ENCODE results near the gene MCTP1.
"Not testable (repeated sequence)": the region's sequence is repeated elsewhere in the genome, so short reads cannot be mapped to it uniquely, and the experiment has no call there.

MCTP1 gene

GRCh38 chr5:95216136-95216955 is 68.5 kb downstream of the MCTP1 start:
- ATAC-seq: no peak
- TF ChIP-seq SNAI2 (CRISPR knock-in tag; IDR thresholded peaks at IDR 0.05) (no peak), ISL1 (CRISPR knock-in tag; IDR thresholded peaks at IDR 0.05) (no peak), OSR1 (CRISPR knock-in tag; IDR thresholded peaks at IDR 0.05) (no peak), BACH2 (CRISPR knock-in tag; IDR thresholded peaks at IDR 0.05; ENCODE audit: borderline replicate concordance) (no peak), RARB (CRISPR knock-in tag; IDR thresholded peaks at IDR 0.05) (no peak)

- ATAC-seq: not testable (repeated sequence)
These were observed 77.1 kb downstream of the MCTP1 start for GRCh38 chr5:95207811-95208210.

GRCh38 chr5:95194856-95195255 is 90.0 kb downstream of the MCTP1 start:
- ATAC-seq: no peak

DNA sequence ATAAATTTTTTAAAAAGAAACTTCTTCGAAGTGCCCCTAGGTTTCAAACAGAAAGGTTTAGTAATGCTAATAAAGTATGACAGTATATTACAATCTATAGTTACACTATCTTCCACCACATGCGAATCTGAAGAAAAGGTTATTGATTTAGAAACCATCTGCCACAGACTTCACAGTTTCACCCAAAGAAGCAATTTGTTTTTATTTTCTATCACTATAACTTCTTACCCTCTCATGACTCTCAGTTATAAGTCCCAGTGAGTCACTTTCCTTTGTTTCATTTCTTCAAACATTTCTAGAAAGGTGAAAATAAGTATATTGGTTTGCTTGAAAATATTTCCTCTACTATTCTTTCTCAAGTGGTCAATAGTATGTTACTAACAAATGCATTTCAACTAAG is 93.6 kb downstream of the MCTP1 start:
- TF ChIP-seq BACH2 (CRISPR knock-in tag; IDR thresholded peaks at IDR 0.05; ENCODE audit: borderline replicate concordance): no peak
- no peak for TF ChIP-seq ESRRG (CRISPR knock-in tag; IDR thresholded peaks at IDR 0.05)
- TF ChIP-seq ISL1 (CRISPR knock-in tag; IDR thresholded peaks at IDR 0.05): no peak
- TF ChIP-seq PPARA (CRISPR knock-in tag; IDR thresholded peaks at IDR 0.05; ENCODE audit: borderline replicate concordance): no peak
- TF ChIP-seq ZFP3 (CRISPR knock-in tag; IDR thresholded peaks at IDR 0.05): no peak
- TF ChIP-seq TCF4 (CRISPR knock-in tag; IDR thresholded peaks at IDR 0.05; ENCODE audit: borderline replicate concordance): no peak
- no peak for TF ChIP-seq ZFP30 (CRISPR knock-in tag; IDR thresholded peaks at IDR 0.05)
- ATAC-seq: no peak

More at GRCh38 chr5:95194856-95195255, 90.0 kb downstream of the MCTP1 start:
- TF ChIP-seq ZNF70 (CRISPR knock-in tag; IDR thresholded peaks at IDR 0.05): no peak
- no peak for TF ChIP-seq CREB5 (CRISPR knock-in tag; IDR thresholded peaks at IDR 0.05; ENCODE audit: low read depth)
- no peak for TF ChIP-seq TOX (CRISPR knock-in tag; IDR thresholded peaks at IDR 0.05; ENCODE audit: borderline replicate concordance)
- TF ChIP-seq, protein P1, sequence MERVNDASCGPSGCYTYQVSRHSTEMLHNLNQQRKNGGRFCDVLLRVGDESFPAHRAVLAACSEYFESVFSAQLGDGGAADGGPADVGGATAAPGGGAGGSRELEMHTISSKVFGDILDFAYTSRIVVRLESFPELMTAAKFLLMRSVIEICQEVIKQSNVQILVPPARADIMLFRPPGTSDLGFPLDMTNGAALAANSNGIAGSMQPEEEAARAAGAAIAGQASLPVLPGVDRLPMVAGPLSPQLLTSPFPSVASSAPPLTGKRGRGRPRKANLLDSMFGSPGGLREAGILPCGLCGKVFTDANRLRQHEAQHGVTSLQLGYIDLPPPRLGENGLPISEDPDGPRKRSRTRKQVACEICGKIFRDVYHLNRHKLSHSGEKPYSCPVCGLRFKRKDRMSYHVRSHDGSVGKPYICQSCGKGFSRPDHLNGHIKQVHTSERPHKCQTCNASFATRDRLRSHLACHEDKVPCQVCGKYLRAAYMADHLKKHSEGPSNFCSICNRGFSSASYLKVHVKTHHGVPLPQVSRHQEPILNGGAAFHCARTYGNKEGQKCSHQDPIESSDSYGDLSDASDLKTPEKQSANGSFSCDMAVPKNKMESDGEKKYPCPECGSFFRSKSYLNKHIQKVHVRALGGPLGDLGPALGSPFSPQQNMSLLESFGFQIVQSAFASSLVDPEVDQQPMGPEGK (CRISPR knock-in tag; IDR thresholded peaks at IDR 0.05; ENCODE audit: borderline replicate concordance): no peak
- TF ChIP-seq ZNF8 (CRISPR knock-in tag; IDR thresholded peaks at IDR 0.05): no peak

DNA sequence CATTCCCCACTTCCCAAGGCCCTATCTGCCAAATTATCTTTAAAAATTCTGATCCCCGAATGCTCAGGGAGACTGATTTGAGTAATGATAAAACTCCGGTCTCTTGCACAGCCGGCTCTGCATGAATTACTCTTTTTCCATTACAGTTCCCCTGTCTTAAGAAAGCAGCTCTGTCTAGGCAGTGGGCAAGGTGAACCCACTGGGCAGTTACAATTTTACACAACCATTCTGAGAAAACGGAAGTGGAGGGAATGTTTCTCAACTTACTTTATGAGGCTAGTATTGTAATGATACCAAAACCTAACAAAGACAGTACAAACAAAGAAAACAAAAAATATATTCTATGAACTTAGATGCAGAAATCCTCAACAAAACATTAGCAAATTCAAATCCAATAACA is 100.0 kb downstream of the MCTP1 start:
- TF ChIP-seq, protein P1 (CRISPR knock-in tag; IDR thresholded peaks at IDR 0.05; ENCODE audit: borderline replicate concordance): no peak
- TF ChIP-seq ZNF8 (CRISPR knock-in tag; IDR thresholded peaks at IDR 0.05) (no peak), CSRNP3 (CRISPR knock-in tag; IDR thresholded peaks at IDR 0.05) (no peak), CREB5 (CRISPR knock-in tag; IDR thresholded peaks at IDR 0.05; ENCODE audit: low read depth) (no peak), GLIS3 (CRISPR knock-in tag; IDR thresholded peaks at IDR 0.05) (no peak), POU6F1 (CRISPR knock-in tag; IDR thresholded peaks at IDR 0.05; ENCODE audit: borderline replicate concordance, low read depth) (no peak), CSDC2 (CRISPR knock-in tag; IDR thresholded peaks at IDR 0.05) (no peak)
- no peak for ATAC-seq

All from SK-N-SH treated with all-trans-retinoic acid at 6 μM for 48 hours (cell line).